NCI-H1092 treated with DMSO at 0.1 percent for 48 hours (cell line): Measurements from ENCODE around the gene ITPR1.
"Not testable (repeated sequence)": the region's sequence is repeated elsewhere in the genome, so short reads cannot be mapped to it uniquely, and the experiment has no call there.

Experiments
- DNase-seq: peaks from one replicate; lab custom pipeline; 2025; lab: John Stamatoyannopoulos, UW

ITPR1 gene

DNA sequence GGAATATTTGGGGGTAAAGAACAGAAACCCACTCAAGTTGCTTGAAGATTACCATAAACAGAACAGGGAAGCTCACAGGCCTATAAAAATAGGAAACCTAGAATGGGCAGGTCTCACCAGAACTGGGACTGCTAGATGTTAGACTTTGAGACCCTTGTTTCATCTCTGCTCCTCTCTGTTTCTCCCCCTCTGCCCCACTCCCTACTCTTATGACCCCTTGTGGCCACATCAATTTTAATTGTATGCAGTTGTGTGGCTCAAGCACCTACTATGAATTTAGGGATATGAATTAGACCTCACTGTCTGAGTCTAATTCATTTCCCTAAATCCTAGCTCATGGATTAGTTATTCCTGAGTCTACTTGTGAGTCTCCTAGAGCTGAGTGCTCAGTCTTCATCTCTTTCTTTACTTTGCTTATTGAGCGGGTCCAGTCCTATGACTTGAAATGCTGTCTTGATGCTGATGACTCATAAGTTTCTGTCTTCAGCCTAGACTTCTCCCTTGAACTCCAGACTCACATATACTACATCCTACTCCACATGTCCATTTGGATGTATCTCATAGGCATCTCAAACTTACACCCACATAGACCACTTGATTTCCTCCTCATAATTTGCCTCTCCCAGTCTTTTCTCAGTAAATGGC is 78.7 kb downstream of the ITPR1 start:
- no peak for DNase-seq

DNA sequence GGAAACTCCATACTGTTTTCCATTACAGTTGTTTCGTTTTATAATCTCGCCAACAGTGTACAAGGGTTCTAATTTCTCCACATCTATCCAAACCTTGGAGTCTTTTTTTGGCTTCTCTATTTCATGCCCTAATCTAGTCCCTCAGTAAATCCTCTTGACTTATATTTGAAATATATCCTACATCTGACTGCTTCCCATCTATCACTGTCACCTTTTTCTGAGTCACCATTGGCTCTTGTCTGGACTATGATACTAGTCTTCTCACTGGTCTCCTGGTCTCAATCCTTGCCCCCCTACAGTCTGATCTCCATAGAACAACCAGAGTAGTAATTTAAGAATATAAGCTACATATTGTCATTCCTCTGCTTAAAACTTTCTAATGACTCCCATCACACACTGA is 80.0 kb downstream of the ITPR1 start:
- no peak for DNase-seq

DNA sequence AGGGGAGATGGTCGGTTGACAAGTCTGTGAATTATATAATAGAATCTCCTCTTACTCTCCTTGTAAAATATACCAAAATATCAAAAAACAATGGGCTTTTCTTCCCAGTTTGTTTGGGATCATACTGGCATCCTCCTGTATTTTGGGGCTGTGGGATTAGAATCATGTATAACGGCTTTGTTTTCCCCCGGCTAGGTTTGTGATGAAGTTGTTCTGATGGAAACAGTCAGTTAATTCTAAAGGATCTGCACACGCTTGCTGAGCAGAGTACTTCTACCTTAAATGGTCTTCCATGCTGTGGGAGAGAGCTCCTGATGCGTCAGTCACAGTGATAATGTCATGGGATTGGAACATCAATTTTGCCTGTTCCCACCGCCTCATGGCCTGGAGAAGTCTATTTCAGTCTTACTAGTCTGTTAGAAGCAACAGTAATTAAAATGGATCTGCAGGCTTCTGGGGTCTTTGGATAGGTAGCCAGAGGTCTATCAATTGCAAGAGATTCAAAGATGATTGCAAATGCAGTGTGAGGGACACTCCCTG is 81.3 kb downstream of the ITPR1 start:
- no peak for DNase-seq

DNA sequence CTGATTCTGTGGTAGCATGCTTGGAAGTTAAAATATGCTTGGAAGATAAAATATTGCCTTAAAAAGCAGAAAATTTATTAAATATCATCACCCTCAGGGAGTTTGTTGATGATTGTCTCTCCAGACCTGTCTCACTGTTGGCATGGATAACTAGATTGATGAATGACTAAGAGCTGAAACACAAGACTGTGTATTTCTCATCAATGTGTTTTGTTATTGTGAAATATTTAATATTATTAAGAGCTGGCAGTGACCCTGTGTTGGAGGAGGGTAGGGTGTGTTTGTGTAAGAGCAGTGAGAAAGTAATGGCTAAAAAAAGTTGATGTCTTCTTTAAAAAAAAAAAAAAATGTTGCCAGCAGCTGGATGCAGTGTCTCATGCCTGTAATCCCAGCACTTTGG is 82.2 kb downstream of the ITPR1 start:
- no peak for DNase-seq

DNA sequence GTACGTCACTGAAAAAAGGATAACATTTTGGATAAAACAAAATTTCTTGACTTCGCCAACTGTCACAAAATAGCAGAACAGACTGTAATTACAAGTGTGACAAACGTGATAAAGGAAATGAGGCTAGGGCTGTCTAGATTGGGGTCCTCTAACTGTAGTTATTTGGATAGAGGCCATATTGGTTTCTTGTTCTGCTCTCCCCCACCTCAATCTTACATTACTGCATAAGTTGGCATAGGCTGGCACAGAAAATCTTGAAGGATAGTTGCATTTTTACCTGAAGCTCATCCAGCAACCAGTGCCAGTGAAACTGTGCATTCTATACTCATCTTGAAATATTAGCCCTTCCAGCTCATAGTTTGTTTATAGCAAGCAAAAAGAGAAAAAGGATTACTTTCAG is 84.6 kb downstream of the ITPR1 start:
- no peak for DNase-seq

DNA sequence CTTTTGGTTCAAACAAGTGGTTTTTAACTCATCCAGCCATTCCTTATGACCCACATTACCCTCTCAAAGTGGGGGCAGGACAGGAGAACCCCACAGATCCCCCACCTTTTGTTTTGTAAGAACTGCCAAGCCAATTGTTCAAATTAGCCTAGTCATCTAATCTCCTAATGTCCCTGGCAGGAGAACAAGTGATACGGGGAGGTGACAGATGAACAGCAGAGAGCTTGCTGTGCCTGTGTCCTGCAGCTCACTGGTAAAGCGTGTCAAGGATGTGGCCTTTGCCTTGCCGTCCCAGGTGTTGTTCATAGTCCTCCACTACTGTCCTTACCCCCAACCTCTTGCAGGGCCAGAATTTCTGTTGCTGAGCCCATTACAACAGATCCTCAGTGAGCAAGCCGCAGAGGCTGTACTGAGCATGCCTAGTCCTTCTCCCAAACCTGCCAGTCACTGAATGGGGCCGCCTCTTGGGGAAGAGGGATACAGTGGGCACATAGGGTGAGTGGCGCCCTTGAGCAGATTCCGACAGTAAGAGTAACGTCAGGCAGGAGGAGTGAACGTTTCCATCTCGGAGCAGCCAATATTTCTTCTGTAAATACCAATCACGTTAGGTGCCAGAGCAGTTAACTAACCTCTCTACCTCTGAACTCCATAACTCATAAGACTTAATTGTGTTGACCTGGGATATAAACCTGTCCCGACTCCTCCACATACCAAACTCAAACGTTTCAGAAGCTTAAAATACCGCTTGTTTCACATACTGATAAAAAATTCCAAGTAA is 87.4 kb downstream of the ITPR1 start:
- DNase-seq, result no peak

DNA sequence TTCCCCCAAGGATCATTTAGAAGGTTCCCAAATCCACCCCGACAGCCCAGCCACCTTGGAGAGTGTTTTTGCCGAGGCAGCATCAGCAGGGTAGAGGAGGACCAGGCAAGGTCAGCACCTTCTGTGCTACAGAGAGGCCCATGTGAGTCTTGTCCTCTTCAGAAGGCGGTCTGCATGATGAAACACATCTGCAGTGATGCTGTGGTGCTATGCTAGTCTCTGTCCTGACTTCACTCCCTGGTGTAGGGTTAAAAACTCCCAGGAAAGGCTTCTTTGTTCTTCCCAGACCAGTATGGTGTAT is 87.9 kb downstream of the ITPR1 start:
- no peak for DNase-seq

DNA sequence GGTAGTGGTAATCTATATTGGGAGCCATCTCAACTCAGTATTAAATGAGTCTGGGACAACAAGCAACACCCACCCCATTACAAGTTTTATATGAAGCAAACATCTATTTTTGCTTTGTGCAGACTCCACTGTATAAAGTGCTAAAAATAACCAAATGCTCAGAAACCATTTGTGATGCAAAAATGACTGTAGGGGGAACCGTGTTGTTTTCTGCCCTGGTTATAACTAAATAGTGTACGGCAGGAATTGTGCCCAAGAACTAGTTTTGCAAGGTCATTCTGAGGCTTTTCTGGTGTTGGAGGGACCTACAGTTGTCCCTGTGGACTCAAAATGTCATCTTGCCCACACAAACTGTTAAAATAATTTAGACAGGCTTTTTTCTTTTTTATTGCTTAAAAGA is 88.3 kb downstream of the ITPR1 start:
- DNase-seq, result no peak

DNA sequence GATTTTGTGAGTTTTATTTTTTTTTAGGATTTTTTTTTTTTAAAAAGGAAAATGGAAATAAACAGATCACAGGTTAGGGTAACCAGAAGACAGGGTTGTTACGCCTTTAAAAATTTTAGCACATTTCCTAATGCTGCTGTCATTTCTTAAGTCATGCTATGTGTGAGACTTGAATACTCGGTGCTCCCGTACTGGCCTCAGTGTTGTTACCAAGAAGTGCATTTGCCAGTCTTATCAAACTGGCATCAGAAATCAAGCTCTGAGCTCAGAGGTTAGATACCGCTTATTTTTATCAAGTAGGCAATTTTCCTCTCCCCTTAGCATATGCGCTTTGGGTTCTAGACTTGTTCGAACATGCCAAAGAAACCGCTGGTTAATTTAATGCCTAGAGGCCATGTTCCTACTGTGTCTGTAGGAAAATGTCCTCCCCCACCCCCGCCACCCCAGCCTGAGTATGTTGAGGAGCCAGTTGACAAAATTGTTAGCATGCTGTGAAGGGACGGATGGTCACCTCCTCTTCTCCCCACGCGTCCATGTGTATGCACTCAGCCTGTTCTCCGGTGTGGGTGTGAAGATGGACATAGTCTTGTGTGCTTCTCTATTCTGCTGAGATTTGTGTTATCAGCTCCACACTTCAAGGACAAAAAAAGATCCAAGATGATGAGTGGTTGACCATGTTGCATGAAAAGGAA is 88.9 kb downstream of the ITPR1 start:
- DNase-seq, result no peak

DNA sequence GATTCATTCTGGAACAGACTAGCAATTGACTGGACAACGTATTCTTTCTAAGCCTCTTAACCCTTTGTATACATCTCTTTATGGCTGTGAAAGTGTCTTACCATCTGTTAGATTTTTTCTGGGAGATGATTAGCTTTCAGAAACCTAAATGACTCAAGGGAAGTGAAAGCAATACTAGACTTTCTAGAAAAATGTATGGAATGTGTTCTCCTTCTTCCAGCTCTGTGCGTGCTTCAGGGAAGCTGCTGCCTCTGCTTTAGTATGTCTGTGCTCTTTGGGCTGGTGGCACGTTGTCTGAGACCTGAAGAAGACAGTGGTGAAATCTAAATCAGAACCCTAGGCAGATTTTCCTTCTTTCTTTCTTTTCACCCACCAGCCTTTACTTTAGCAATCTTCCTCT is 89.5 kb downstream of the ITPR1 start:
- no peak for DNase-seq

DNA sequence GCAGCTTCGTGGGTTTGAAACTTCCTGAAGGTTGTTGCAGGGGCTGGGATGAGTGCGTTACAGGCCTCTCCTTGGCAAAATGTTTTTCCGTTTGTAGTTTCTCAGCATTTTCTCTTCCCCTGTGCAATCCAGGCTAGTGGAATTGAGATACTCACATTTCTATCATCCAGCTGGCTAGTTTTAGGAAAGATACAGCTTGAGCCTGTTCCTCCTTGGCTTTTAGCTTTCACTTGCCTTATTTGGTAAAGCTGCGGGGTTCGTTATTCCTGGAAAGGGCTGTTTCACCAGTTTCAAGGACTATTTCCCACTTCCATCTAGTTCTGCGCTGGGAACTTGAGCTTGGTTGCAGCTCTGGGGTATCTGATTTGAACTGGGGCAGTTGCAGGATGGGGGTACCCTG is 90.3 kb downstream of the ITPR1 start:
- no peak for DNase-seq

DNA sequence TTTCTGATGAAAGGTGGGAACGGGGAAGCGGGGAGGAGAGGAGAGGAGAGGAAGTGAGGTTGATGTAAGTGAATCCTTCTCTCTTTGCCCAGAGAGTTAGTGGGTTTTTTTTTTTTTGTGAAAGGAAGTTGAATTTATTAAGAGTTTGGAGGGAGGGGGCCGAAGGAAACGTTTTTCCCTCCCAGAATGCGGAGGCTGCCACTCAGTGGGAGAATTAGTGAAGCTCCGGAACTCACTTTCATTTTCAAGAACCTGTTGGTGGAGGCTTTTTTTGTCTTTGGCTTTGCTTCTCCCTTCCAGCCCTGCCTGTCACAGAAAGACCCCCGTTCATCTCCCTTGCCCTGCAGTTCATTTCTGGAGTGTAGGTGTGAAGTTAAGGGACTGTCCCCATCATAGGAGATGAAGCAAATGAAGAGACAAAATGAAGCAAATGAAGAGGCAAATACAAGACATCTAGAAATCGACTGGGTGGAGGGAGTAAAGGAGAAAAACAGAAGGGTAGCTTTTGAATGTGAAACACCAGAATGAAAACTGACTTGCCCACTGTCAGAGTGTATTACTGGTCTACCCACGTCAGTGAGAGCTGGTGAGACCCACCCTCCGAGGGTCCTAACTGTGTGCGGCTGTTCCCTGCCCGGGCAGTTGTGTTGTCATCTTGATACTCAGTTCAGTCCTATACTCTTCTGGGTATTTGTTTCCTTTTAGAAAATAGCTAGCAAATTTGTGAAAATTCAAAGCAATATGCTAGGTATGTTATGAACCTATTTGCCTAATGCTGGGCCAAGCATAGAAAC is 91.5 kb downstream of the ITPR1 start:
- no peak for DNase-seq

DNA sequence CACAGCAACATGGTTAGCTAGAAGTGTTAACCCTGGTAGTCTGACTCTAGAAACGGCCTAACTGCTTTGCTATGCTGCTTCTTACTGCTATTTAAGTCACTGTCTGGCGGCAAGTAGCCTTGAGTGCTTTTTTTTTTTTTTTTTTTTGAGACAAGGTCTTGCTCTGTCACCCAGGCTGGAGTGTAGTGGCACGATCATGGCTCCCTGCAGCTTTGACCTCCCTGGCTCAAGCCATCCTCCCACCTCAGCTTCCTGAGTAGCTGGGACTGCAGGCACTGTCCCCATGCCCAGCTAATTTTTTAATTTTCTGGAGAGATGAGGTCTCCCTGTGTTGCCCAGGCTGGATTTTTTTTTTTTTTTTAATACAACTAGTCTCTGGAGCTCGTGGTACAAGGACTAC is 93.2 kb downstream of the ITPR1 start:
- DNase-seq, result no peak

DNA sequence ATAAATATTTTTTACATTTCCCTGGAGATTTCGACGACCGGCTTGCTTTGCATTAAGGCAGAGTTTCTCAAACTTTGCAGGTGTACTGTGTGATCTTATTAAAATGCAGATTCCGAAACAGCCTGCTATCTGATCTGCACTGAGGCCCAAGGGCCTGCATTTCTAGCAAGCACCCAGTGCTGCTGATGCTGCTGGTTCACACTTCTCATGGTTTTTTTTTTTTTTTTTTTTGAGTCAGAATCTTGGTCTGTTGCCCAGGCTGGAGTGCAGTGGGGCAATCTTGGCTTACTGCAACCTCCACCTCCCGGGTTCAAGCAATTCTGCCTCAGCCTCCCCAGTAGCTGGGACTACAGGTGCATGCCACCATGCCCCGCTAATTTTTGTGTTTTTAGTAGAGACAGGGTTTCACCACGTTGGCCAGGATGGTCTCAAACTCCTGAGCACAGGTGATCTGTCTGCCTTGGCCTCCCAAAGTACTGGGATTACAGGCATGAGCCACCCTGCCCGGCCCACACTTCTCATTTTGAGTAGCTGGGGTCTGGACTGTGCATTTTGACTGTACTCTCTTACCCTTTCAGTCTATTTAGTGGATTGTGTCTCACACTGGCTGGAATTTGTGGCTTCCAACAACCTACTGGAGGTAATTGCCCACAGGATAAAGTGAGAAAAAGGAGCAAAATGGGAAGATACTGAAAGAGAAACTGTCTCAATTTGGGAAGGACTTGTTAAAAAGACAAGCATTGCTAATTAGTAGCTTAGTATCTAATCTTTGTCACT is 94.1 kb downstream of the ITPR1 start:
- DNase-seq, result no peak

DNA sequence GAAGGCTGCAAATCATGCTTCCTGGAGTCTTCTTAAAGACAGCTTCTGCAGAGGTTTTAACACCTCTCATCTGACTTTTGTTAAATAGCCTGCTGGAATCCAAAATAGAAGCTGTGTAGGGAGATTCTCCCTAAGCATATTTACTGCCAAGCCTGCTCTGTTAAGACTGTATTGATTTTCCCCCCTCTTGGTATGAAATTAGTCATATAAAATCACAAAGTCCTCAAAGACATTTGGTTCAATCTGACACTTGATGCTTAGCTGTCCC is 94.6 kb downstream of the ITPR1 start:
- no peak for DNase-seq

DNA sequence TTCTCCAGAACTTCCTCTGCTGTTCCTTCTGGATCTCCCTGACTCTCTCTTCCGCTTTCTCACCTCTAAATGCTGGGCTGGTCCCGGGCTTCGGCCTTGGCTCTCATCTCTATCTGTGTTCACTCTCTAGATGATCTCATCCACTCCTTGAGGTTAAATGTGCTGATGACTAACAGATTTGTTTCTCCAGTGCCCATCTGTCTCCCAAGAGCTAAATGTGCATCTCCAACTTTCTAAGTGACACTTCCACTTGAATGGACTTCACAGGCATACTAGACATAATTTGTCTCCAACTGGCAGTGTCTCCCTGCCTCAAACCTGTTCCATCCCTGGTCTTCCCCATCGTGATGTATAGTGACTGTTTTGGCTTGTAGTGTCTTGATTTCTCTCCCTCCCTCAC is 95.3 kb downstream of the ITPR1 start:
- DNase-seq, result no peak

DNA sequence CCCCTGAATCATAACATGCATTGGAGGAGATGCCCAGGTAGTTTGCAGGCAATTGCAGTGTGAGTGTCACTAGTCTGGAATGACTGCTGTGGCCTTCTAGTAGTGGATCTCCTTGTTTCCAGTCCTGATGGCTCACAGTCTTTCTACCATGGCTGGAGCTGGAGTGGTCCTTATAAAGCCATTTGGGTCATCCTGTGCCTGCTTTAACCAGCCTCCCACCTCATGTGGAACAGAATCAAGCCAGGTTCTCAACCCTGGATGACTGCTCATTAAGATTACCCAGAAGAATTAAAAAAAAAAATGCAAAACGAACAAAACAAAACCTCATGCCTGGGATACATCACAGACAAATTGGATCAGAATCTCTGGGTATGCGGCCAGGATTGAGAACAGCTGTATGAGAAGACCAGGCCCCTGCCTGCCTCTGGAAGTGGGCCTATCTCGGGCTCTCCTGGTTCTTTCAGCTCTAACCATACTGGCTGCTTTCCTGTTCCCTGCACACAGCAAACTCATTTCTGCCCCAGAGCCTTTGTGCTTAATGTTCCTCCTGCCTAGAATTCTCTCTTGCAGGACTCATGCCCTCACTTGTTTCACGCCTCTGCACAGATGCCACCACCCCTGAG is 96.4 kb downstream of the ITPR1 start:
- no peak for DNase-seq

DNA sequence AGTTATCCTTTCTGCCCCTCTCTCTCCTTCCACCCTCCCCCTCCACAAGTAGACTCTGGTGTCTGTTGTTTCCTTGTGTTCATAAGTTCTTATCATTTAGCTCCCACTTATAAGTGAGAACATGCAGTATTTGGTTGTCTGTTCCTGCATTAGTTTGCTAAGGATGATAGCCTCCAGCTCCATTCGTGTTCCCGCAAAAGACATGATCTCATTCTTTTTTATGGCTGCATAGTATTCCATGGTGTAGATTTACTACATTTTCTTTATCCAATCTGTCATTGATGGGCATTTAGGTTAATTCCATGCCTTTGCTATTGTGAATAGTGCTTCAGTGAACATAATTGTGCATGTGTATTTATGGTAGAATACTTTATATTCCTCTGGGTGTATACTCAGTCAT is 97.7 kb downstream of the ITPR1 start:
- not testable (repeated sequence) for DNase-seq

DNA sequence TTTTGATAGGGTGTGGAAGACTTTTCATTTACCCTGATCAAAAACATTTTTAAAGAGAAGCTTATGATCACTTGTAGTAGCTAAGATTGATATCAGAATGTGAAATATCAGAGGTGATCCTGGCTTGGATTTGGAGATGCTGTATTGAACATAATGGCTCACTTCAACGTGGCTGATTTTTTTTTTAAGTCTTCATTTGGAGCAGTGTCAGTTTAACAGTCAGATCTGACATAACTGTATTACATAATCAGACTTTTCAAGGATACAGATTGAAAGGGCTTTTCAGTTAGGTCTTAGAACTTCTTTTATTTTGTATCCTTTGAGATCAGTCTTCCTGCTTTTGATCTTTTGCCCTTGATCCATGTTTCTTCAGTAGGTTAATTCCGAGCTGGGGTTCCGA is 98.5 kb downstream of the ITPR1 start:
- no peak for DNase-seq

DNA sequence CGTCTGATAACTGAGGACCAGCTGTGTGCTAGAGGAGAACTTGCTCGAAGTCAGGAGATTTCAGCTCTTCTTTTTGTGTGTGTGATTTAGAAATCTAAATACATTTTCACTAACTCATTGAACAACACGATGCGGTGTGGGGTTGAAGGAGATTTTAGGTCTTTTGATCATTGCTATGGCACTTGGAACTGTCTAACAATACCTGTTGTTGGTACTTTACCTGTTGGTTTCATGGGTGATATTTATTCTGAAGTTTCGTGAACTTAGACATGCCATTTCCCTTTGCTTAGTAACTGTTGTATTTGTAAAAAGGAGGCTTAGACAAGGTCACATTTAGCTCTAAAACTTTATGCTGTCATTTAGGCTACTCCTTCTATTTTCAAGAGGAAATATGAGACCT is 99.9 kb downstream of the ITPR1 start:
- no peak for DNase-seq

DNA sequence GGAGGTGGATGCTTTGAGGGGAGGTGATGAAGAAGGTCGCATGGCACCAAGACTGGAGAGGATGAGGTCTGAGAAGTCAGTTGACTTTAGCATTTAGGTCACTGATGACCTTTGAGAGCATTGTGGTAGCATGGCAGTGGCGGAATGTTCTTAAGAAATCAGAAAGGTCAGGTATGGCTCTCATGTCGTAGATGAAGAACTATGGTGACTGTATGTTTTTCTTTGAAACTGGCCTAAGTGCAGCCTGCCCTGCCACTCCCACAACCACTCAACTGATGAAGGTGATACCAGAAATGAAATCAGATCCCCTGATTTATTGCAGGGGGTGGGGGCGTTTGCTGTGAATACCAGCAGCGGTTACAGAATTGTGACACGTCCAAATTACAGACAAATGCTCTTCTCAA is 102.6 kb downstream of the ITPR1 start:
- no peak for DNase-seq

DNA sequence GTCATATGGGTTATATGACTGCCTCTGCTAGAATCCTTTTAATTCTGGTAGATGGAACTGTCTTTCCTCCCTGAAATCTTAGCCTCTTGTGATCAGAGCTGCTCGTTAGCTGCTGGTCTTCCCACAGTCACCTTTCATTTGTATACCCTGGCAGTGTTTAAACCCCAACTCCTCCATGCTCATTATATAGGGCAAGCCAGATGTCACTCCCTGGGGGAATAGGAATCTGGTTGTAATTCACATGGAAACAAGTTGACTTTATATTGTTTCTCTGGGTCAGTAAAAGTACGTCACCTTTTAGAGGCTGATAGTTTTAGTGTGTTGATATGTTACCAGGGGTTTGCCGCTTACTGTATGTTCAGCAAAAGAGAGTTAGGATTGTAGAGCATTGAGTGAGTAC is 103.5 kb downstream of the ITPR1 start:
- no peak for DNase-seq
